ENCODE data around the gene PRKAG3.

PRKAG3 gene

DNA sequence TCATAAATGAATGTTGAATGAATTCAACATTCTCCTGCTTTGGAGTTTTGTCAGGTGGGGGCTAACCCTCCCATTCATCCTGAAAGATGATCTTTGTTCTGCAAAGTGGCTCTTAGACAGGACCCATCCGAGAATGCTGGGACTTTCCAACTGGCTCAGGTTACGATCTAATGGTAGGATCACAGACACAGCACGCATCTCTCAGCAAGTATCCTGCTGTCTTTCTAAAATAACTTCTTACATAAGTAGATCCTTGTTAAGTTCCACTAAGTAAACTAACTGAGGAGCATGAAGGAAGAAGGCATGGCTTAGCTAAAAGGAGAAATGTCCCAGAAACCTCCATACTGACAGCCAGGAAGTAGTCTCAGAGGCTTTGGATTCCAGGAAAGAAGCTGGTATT, 26.0 kb downstream of the PRKAG3 start:
- no peaks in the 10 kb centered on the region for H3K36me3 ChIP-seq (ENCODE audit: insufficient read depth, low read length)
- H3K9ac ChIP-seq (ENCODE audit: low read depth, low read length), result no peak overlapping the region
- H3K9me3 ChIP-seq (ENCODE audit: control insufficient read depth, insufficient read depth, low read length), result 0 out of 2 replicates have a peak, but pooled peaks cover 3% of the 10 kb centered on the region
- peaks cover 10% of the 10 kb centered on the region; the same call in 1 of the 2 replicates for H3K4me1 ChIP-seq (ENCODE audit: insufficient read depth, low read length)

DNA sequence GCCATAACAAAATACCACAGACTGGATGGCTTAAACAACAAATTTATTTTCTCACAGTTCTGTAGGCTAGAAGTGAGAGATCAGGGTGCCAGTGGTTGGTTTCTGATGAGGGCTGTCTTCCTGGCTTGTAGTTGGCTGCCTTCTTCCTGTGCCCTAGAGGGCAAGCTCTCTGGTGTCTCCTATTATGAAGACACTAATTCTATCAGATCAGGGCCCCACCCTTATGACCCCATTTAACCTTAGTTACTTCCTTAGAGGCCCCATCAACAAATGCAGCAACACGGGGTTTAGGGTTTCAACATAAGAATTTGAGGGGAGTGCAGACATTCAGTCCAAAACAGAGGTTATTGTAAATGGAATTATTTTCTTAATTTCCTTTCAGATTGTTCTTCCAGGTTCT, 26.8 kb downstream of the PRKAG3 start:
- H3K9me3 ChIP-seq (ENCODE audit: control insufficient read depth, insufficient read depth, low read length), result 0 out of 2 replicates have a peak, but pooled peaks cover 3% of the 10 kb centered on the region
- no peak overlapping the region for H3K9ac ChIP-seq (ENCODE audit: low read depth, low read length)
- peaks cover 13% of the 10 kb centered on the region for H3K4me1 ChIP-seq (ENCODE audit: insufficient read depth, low read length)
- no peaks in the 10 kb centered on the region for H3K36me3 ChIP-seq (ENCODE audit: insufficient read depth, low read length)

DNA sequence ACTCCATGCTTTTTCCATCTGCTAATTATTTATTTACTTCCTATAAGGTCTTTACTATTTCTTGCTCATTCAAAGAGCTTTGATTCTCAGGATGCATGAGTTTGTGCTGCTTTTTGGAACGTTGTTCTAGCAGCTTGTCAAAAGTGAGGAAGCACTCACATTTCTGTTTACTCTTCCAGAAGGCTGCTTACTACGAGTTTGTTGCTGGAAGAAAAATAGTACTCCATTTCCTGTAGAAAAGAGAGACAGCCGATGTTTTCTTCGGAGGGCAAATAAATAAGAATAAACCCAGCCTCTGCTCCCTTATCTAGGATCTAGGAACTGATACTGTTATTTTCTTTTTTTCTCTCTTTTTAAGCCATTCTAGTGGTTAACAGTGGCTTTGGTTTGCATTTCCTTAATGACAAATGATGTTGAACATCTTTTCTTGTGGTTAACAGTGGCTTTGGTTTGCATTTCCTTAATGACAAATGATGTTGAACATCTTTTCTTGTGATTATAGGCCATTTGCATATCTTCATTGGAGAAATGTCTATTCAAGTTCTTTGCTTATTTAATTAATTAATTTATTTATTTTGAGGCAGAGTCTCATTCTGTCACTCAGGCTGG, 29.1 kb downstream of the PRKAG3 start:
- 0 out of 2 replicates have a peak, but pooled peaks cover 3% of the 10 kb centered on the region for H3K9me3 ChIP-seq (ENCODE audit: control insufficient read depth, insufficient read depth, low read length)
- H3K36me3 ChIP-seq (ENCODE audit: insufficient read depth, low read length), result no peaks in the 10 kb centered on the region
- H3K4me1 ChIP-seq (ENCODE audit: insufficient read depth, low read length), result peaks cover 20% of the 10 kb centered on the region
- H3K9ac ChIP-seq (ENCODE audit: low read depth, low read length), result no peak overlapping the region

DNA sequence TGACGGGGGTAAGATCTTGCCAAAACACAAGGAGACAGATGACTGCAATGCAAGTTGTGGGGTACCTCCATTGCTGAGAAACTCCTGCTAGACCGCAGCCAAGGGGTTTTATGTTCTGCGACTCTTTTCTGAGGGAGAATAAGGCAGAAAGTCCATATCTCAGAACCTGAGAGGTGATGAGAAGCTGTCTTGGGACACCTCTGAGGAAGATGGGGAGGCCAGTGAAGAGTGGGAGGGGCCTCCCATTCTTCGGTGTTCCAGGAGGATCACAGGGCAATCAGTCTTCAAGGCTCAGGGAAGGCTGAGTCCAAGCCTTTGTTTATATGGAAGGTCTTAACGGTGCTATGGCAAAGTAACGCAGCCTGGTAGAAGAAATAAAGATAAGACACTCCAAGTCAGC, 31.6 kb downstream of the PRKAG3 start:
- no peaks in the 10 kb centered on the region for H3K36me3 ChIP-seq (ENCODE audit: insufficient read depth, low read length)
- 0 out of 2 replicates have a peak, but pooled peaks cover 3% of the 10 kb centered on the region for H3K9me3 ChIP-seq (ENCODE audit: control insufficient read depth, insufficient read depth, low read length)
- H3K9ac ChIP-seq (ENCODE audit: low read depth, low read length), result no peak overlapping the region
- peaks cover 10% of the 10 kb centered on the region; the same call in 1 of the 2 replicates for H3K4me1 ChIP-seq (ENCODE audit: insufficient read depth, low read length)

DNA sequence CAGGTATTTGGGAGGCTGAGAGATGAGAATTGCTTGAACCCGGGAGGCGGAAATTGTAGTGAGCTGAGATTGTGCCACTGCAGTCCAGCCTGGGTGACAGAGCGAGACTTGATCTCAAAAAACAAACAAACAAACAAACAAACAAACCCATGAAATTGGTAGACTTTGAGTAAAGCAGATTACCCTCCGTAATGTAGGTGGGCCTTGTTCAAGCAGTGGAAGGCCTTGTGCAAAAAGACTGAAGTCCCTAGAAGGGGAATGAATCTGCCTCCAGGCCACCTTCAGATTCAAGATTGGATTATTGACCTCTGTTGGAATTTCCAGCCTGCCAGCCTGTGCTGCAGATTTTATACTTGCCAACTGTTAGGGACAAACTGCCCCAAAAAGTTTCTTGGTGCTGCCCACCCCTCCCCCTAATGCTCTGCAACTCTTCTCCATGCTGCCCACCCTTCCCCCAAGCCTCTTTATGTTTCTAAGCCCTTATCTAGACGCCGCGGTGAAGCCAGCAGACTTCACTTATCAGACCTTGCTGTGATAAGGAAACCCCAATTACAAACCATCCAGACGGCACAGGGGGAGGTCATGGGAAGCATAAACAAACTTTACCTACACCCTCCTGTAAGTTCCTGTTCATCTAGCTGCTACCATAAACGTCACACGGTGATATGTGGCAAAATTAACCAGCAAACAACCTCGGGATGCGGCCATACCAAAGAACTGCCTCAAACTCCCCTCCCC, 32.7 kb downstream of the PRKAG3 start:
- H3K9ac ChIP-seq (ENCODE audit: low read depth, low read length), result no peak overlapping the region
- no peaks in the 10 kb centered on the region for H3K9me3 ChIP-seq (ENCODE audit: control insufficient read depth, insufficient read depth, low read length)
- peaks cover 10% of the 10 kb centered on the region; the same call in 1 of the 2 replicates for H3K4me1 ChIP-seq (ENCODE audit: insufficient read depth, low read length)
- no peaks in the 10 kb centered on the region for H3K36me3 ChIP-seq (ENCODE audit: insufficient read depth, low read length)

DNA sequence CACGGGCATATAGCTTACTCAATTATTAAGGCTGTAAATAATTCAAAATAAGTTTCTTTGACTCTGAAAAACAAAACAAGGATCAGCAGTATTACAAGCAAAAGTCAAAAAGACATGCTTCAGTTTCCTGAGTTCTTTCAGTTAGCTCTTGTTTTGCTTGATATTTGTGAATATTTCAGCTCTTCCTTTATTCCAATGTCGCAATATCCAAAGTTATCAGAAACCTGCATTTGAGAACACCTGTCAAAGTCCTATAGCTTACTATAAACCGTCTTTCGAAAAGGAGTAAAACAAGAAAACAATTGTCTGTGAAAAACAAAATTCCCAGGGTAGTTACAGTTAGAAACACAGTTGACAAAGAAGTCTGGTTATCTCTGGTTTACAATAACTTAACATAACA, 34.9 kb downstream of the PRKAG3 start:
- no peak overlapping the region for H3K9ac ChIP-seq (ENCODE audit: low read depth, low read length)
- H3K36me3 ChIP-seq (ENCODE audit: insufficient read depth, low read length), result no peaks in the 10 kb centered on the region
- no peaks in the 10 kb centered on the region for H3K9me3 ChIP-seq (ENCODE audit: control insufficient read depth, insufficient read depth, low read length)
- H3K4me1 ChIP-seq (ENCODE audit: insufficient read depth, low read length), result peaks cover 10% of the 10 kb centered on the region; the same call in 1 of the 2 replicates

DNA sequence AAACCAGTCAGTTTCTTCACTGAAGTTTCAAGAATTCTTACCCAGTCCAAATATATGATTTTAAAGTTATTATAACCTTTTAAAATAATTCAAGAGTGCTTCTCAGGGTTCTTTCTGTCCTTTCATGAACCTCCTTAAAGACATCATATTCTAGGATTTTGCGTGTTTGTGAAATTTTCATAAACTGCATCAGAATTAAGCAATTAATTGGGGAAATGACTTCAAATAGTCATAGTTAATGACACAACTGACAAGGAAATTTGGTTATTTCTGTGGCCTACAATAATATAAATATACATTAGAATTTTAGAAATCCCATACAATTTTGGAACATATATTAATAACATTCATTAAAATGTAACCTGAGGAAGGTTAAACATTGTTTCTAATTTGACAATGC, 39.2 kb downstream of the PRKAG3 start:
- Histone ChIP-seq H3K4me1 (ENCODE audit: insufficient read depth, low read length) (no peaks in the 10 kb centered on the region), H3K9ac (ENCODE audit: low read depth, low read length) (no peak overlapping the region), H3K9me3 (ENCODE audit: control insufficient read depth, insufficient read depth, low read length) (no peaks in the 10 kb centered on the region), H3K36me3 (ENCODE audit: insufficient read depth, low read length) (no peaks in the 10 kb centered on the region)

DNA sequence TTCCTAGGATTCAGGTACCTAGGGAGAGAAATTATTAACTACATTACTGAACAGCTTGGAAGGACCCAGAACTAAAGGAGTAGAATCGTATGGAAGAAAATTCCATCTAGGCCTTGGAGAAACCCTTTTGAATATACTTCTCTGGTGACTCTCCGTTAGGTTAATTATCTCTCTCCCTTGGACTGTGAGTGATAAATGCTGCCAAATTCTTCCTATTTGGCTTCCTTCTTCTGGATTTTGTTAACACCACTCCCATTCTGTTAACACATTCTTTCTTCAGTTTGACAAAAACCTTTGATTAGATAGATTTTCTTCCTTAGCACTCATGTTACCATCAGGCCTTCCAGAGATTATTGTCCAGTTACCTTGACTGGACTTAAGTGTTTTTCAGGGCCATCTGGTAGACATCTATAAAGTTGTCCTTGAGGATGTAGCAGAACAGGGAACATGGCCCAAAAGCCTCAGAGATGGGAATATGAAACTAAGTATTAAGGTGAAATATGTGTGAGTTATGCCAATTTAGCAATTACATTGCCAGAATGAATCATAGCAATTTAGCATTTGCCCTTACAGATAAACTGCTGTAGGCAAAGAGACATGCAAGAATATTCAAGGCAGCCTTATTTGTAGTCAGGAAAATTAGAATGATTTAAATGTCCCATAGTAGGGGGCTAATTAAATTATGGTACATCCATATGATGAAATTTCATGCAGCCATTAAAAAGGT, 42.9 kb downstream of the PRKAG3 start:
- Histone ChIP-seq H3K4me1 (ENCODE audit: insufficient read depth, low read length) (no peaks in the 10 kb centered on the region), H3K9ac (ENCODE audit: low read depth, low read length) (no peak overlapping the region), H3K36me3 (ENCODE audit: insufficient read depth, low read length) (no peaks in the 10 kb centered on the region), H3K9me3 (ENCODE audit: control insufficient read depth, insufficient read depth, low read length) (no peaks in the 10 kb centered on the region)

DNA sequence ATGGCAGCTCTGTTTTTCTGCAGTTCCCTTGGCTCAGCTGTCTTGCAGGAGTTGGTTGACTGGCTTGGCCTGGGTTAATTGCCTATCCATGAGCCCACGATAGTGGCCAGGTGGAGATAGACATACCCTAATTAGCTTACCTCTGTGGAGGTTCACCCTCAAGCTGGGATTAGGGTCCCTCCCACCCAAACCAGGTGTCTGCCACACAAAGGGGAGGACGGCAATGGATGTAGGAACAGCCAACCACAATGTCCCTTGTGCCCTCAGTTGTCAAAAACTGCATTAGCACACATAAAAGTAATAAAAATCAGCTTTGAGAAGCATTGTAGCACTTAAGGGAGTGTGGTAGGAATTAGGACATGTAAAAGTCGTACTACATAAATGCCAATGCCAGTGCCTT, 45.5 kb downstream of the PRKAG3 start:
- peaks cover 1% of the 10 kb centered on the region for H3K4me1 ChIP-seq (ENCODE audit: insufficient read depth, low read length)
- no peaks in the 10 kb centered on the region for H3K9me3 ChIP-seq (ENCODE audit: control insufficient read depth, insufficient read depth, low read length)
- H3K36me3 ChIP-seq (ENCODE audit: insufficient read depth, low read length), result no peaks in the 10 kb centered on the region
- H3K9ac ChIP-seq (ENCODE audit: low read depth, low read length), result no peak overlapping the region

DNA sequence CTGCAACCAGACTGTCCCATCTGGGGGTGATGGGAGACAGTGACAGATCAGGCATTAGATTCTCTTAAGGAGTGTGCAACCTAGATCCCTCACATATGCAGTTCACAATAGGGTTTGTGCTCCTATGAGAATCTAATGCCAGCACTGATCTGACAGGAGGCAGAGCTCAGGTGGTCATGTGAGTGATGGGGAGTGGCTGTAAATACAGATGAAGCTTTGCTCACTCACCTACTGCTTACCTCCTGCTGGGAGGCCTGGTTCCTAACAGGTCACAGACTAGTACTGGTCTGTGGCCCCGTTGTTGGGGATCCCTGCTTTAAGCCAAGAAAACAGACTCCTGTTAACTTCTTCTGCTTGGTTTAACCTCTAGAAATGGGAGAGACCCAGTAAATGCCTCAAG, 46.5 kb downstream of the PRKAG3 start:
- Histone ChIP-seq H3K9ac (ENCODE audit: low read depth, low read length) (no peak overlapping the region), H3K4me1 (ENCODE audit: insufficient read depth, low read length) (peaks cover 4% of the 10 kb centered on the region), H3K36me3 (ENCODE audit: insufficient read depth, low read length) (no peaks in the 10 kb centered on the region), H3K9me3 (ENCODE audit: control insufficient read depth, insufficient read depth, low read length) (no peaks in the 10 kb centered on the region)

DNA sequence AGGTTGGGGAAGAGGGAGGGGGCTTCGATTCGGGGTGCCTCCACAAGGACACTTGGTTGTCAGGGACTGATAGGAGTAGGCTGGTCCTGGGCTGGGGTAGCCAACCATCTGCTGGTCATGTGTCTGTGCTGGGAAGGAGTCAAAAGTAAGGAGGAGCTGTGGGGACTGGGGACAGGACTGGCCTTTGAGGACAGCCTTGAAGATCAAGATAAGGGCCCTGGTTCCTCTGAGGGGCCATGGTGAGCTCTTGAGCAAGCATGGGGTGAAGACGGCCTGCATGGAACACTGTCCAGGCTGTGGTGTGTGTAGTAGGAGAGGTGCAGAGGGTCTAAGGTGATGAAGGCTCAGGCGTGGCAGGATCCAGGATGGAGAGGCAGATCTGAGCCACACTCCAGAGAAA, 47.9 kb downstream of the PRKAG3 start:
- Histone ChIP-seq H3K4me1 (ENCODE audit: insufficient read depth, low read length) (peaks cover 4% of the 10 kb centered on the region), H3K36me3 (ENCODE audit: insufficient read depth, low read length) (no peaks in the 10 kb centered on the region), H3K9me3 (ENCODE audit: control insufficient read depth, insufficient read depth, low read length) (no peaks in the 10 kb centered on the region), H3K9ac (ENCODE audit: low read depth, low read length) (no peak overlapping the region)

DNA sequence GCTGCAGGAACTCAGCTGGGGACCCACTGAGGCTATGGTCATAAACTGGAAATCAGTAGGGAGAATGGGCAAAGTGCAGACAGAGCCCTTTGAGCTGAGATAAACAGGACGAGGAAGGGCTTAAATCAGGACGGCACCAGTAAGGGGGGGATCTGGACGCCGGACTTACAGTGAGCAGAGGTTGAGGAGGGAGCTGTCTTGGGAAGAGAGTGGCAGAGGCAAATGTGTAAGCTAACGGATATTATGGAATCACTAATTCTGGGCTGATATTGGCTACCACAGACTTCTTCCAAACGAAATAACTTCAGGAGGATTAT, 49.1 kb downstream of the PRKAG3 start:
- Histone ChIP-seq H3K4me1 (ENCODE audit: insufficient read depth, low read length) (peaks cover 4% of the 10 kb centered on the region), H3K9me3 (ENCODE audit: control insufficient read depth, insufficient read depth, low read length) (no peaks in the 10 kb centered on the region), H3K9ac (ENCODE audit: low read depth, low read length) (peak overlapping the region; percentile 82), H3K36me3 (ENCODE audit: insufficient read depth, low read length) (no peaks in the 10 kb centered on the region)

DNA sequence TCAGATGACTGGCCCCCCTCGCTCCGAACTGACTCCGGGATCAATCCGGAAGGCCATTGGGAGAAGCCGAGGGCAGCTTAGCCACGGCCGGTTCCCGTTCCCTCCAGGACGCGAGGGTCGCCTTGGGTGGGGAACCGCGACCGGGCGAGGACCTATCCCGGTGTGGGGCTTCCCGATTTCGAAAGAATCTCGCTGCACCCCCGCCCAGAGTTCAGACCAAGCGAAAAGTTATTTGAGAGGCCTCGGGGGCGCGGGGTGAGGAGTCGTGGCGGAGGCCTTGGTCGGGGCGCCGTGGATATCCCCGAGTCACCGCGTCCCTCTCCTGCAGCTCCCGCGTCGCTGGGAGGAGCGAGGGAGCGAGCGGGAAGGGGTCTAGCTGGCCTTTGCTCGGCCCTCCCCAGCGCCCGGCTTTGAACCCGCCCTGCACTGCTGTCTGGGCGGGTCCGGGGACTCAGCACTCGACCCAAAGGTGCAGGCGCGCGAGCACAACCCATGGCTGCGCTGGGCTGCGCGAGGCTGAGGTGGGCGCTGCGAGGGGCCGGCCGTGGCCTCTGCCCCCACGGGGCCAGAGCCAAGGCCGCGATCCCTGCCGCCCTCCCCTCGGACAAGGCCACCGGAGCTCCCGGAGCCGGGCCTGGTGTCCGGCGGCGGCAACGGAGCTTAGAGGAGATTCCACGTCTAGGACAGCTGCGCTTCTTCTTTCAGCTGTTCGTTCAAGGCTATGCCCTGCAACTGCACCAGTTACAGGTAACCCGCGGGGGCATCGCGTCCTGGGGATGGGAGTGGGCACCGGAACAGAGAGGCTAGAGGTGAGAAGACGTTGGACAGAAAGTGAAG, 49.7 kb downstream of the PRKAG3 start, which contains the start of gene CYP27A1:
TSS of gene CYP27A1 (plus strand) at position 457 of the 837 bp plus-strand sequence. CDS start at position 493, 36 bp downstream.
- H3K9ac ChIP-seq (ENCODE audit: low read depth, low read length), result peak within 1 kb of the TSS; percentile 82
- peaks cover 4% of the 10 kb centered on the region for H3K4me1 ChIP-seq (ENCODE audit: insufficient read depth, low read length)
- H3K9me3 ChIP-seq (ENCODE audit: control insufficient read depth, insufficient read depth, low read length), result 0 out of 2 replicates have a peak, but pooled peaks cover 3% of the 10 kb centered on the region
- no peaks in the 10 kb centered on the region for H3K36me3 ChIP-seq (ENCODE audit: insufficient read depth, low read length)
